ENCODE data around the gene THNSL1. TPM values are rescaled to one million over a fixed set of nuclear protein-coding genes. Genes with fewer than 3 reads are reported as not detected.

THNSL1 gene
- polyA plus RNA-seq, 1 donor from 2014 or later: 5.1 TPM

GRCh38 chr10:25056726-25057125 lies 40.3 kb downstream of the THNSL1 start:
- Histone ChIP-seq H4K20me1 (ENCODE audit: insufficient read depth) (no peaks in the 10 kb centered on the region), H3K4me3 (ENCODE audit: low read length) (no peak overlapping the region), H3K9me2 (ENCODE audit: insufficient read depth, low read length) (no peaks in the 10 kb centered on the region), H3K36me3 (ENCODE audit: insufficient read depth, low read length) (no peaks in the 10 kb centered on the region), H3K9me3 (ENCODE audit: low read length) (no peaks in the 10 kb centered on the region), H3K9ac (ENCODE audit: low read length) (no peak overlapping the region), H3K4me2 (ENCODE audit: low read length) (no peak overlapping the region), H3K27me3 (ENCODE audit: insufficient read depth, low read depth, low read length) (no peaks in the 10 kb centered on the region), H2AFZ (ENCODE audit: low read depth, low read length) (no peak overlapping the region), H3K79me2 (replicated peaks; ENCODE audit: insufficient read depth, low read length) (no peaks in the 10 kb centered on the region), H3F3A (ENCODE audit: insufficient read depth, low read length, poor library complexity, severe bottlenecking) (no peaks in the 10 kb centered on the region), H3K27ac (ENCODE audit: low read length) (no peak overlapping the region)
- TF ChIP-seq RAD21 (conservative IDR thresholded peaks at IDR 0.05) (no peak), CTCF (IDR thresholded peaks at IDR 0.05; ENCODE audit: poor library complexity, severe bottlenecking) (no peak), EP300 (conservative IDR thresholded peaks at IDR 0.05; ENCODE audit: poor library complexity, severe bottlenecking) (no peak), TAF1 (IDR thresholded peaks at IDR 0.05; ENCODE audit: low read depth) (no peak), MXI1 (conservative IDR thresholded peaks at IDR 0.05; ENCODE audit: poor library complexity, severe bottlenecking) (no peak), POLR2AphosphoS5 (IDR thresholded peaks at IDR 0.05) (no peak), SMC3 (conservative IDR thresholded peaks at IDR 0.05; ENCODE audit: poor library complexity) (no peak), EZH2 (IDR thresholded peaks at IDR 0.05; ENCODE audit: borderline replicate concordance, insufficient read depth, low read length, poor library complexity, severe bottlenecking) (no peak)
- TF ChIP-seq, protein P1, sequence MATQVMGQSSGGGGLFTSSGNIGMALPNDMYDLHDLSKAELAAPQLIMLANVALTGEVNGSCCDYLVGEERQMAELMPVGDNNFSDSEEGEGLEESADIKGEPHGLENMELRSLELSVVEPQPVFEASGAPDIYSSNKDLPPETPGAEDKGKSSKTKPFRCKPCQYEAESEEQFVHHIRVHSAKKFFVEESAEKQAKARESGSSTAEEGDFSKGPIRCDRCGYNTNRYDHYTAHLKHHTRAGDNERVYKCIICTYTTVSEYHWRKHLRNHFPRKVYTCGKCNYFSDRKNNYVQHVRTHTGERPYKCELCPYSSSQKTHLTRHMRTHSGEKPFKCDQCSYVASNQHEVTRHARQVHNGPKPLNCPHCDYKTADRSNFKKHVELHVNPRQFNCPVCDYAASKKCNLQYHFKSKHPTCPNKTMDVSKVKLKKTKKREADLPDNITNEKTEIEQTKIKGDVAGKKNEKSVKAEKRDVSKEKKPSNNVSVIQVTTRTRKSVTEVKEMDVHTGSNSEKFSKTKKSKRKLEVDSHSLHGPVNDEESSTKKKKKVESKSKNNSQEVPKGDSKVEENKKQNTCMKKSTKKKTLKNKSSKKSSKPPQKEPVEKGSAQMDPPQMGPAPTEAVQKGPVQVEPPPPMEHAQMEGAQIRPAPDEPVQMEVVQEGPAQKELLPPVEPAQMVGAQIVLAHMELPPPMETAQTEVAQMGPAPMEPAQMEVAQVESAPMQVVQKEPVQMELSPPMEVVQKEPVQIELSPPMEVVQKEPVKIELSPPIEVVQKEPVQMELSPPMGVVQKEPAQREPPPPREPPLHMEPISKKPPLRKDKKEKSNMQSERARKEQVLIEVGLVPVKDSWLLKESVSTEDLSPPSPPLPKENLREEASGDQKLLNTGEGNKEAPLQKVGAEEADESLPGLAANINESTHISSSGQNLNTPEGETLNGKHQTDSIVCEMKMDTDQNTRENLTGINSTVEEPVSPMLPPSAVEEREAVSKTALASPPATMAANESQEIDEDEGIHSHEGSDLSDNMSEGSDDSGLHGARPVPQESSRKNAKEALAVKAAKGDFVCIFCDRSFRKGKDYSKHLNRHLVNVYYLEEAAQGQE (IDR thresholded peaks at IDR 0.05; ENCODE audit: borderline replicate concordance): no peak

- H3K9ac ChIP-seq (ENCODE audit: low read length): no peak overlapping the region
- H3K27ac ChIP-seq (ENCODE audit: low read length): no peak overlapping the region
- H3K9me2 ChIP-seq (ENCODE audit: insufficient read depth, low read length): no peaks in the 10 kb centered on the region
Measured at GRCh38 chr10:25057886-25058285, 41.5 kb downstream of the THNSL1 start.

More at GRCh38 chr10:25057886-25058285, 41.5 kb downstream of the THNSL1 start:
- Histone ChIP-seq H3K27me3 (ENCODE audit: insufficient read depth, low read depth, low read length) (no peaks in the 10 kb centered on the region), H3K36me3 (ENCODE audit: insufficient read depth, low read length) (no peaks in the 10 kb centered on the region), H3K79me2 (replicated peaks; ENCODE audit: insufficient read depth, low read length) (no peaks in the 10 kb centered on the region), H3K4me3 (ENCODE audit: low read length) (no peak overlapping the region), H3K9me3 (ENCODE audit: low read length) (no peaks in the 10 kb centered on the region), H2AFZ (ENCODE audit: low read depth, low read length) (no peak overlapping the region), H3K4me2 (ENCODE audit: low read length) (no peak overlapping the region), H3F3A (ENCODE audit: insufficient read depth, low read length, poor library complexity, severe bottlenecking) (no peaks in the 10 kb centered on the region), H4K20me1 (ENCODE audit: insufficient read depth) (no peaks in the 10 kb centered on the region)
- TF ChIP-seq POLR2AphosphoS5 (IDR thresholded peaks at IDR 0.05) (no peak), MXI1 (conservative IDR thresholded peaks at IDR 0.05; ENCODE audit: poor library complexity, severe bottlenecking) (no peak), TAF1 (IDR thresholded peaks at IDR 0.05; ENCODE audit: low read depth) (no peak), SMC3 (conservative IDR thresholded peaks at IDR 0.05; ENCODE audit: poor library complexity) (no peak), CTCF (IDR thresholded peaks at IDR 0.05; ENCODE audit: poor library complexity, severe bottlenecking) (no peak), EP300 (conservative IDR thresholded peaks at IDR 0.05; ENCODE audit: poor library complexity, severe bottlenecking) (no peak), EZH2 (IDR thresholded peaks at IDR 0.05; ENCODE audit: borderline replicate concordance, insufficient read depth, low read length, poor library complexity, severe bottlenecking) (no peak), RAD21 (conservative IDR thresholded peaks at IDR 0.05) (no peak)
- TF ChIP-seq, protein P1 (IDR thresholded peaks at IDR 0.05; ENCODE audit: borderline replicate concordance): no peak
